Activated CD8-positive, alpha-beta memory T cell treated with anti-CD3 and anti-CD28 coated beads for 36 hours (primary cell): Measurements from ENCODE around the gene PSMB9. TPM values are rescaled to one million over a fixed set of nuclear protein-coding genes. Genes with fewer than 3 reads are reported as not detected.
"Not testable (repeated sequence)": the region's sequence is repeated elsewhere in the genome, so short reads cannot be mapped to it uniquely, and the experiment has no call there.

Source experiments
- CTCF ChIA-PET: fragments of 350-600 bp; sonication (Branson Sonifier 250); formaldehyde crosslinking; loops from one replicate; lab custom pipeline; 2021; ENCODE audit warnings: antibody characterized with exemption; lab: Charles Lee
- POLR2A ChIA-PET: fragments of 350-600 bp; sonication (Branson Sonifier 250); formaldehyde crosslinking; loops from one replicate; lab custom pipeline; 2021; ENCODE audit warnings: antibody characterized with exemption; lab: Charles Lee
- total RNA-seq, 2 experiments: library from RNA; stranded (reverse); gene quantifications; one replicate each; pipeline ENCODE4 v1.2.3, GENCODE V29; 2021

The PSMB9 gene
- total RNA-seq, 2 experiments from 2014 or later = 206 to 207 TPM

- POLR2A ChIA-PET = interaction anchor here (1.7 kb wide), 1 partner anchor 13 kb away, joined by 11 read pairs; the partner anchor contains the start of gene TAP2
- CTCF ChIA-PET = interaction anchor here (0.9 to 3.6 kb wide), 3 partner anchors 9 to 17 kb away, joined by 3 to 39 read pairs (median 3); partner anchors contain the start of gene TAP2
These were observed 3.0 kb upstream of the PSMB9 start for GRCh38 chr6:32851025-32851424.

GRCh38 chr6:32852018-32852843 lies 1.8 kb upstream of the PSMB9 start:
- POLR2A ChIA-PET = interaction anchor here (1.7 to 4.0 kb wide), 4 partner anchors 7 to 120 kb away, joined by 11 to 75 read pairs (median 58); partner anchors contain the start of genes PSMB8 and TAP2
- CTCF ChIA-PET = interaction anchor here (3.6 to 8.1 kb wide), 3 partner anchors 10 to 17 kb away, joined by 39 to 146 read pairs (median 68); partner anchors contain the start of genes PSMB8 and TAP2

- ChIA-PET CTCF (interaction anchor here (1.1 to 8.1 kb wide), 6 partner anchors 11 to 130 kb away, joined by 3 to 146 read pairs (median 4); partner anchors contain the start of genes PSMB8 and TAP2), POLR2A (interaction anchor here (0.9 to 4.0 kb wide), 5 partner anchors 8 to 120 kb away, joined by 3 to 75 read pairs (median 48); partner anchors contain the start of genes PSMB8 and TAP2)
These were observed 1.0 kb upstream of the PSMB9 start for GRCh38 chr6:32852844-32853540.

- POLR2A ChIA-PET = interaction anchor here (0.6 to 4.0 kb wide), 9 partner anchors 9 to 690 kb away, joined by 3 to 75 read pairs (median 6); partner anchors contain the start of genes HLA-DMA, PSMB8 and TAP2
- CTCF ChIA-PET = interaction anchor here (0.7 to 8.1 kb wide), 7 partner anchors 13 to 130 kb away, joined by 3 to 146 read pairs (median 4); partner anchors contain the start of genes HLA-DMA, PSMB8 and TAP2
These were observed 585 bp downstream of the PSMB9 start for GRCh38 chr6:32854376-32855178.

GRCh38 chr6:32855467-32856174 lies 1.6 kb downstream of the PSMB9 start:
- POLR2A ChIA-PET = interaction anchor here (0.6 to 4.0 kb wide), 7 partner anchors 10 to 691 kb away, joined by 3 to 75 read pairs (median 15); partner anchors contain the start of genes HLA-DMA, PSMB8 and TAP2
- CTCF ChIA-PET = interaction anchor here (0.7 to 8.1 kb wide), 6 partner anchors 13 to 129 kb away, joined by 3 to 146 read pairs (median 6); partner anchors contain the start of genes HLA-DMA, PSMB8 and TAP2

GRCh38 chr6:32857156-32857891 lies 3.3 kb downstream of the PSMB9 start:
- ChIA-PET POLR2A (interaction anchor here (0.6 to 1.0 kb wide), 4 partner anchors 10 to 116 kb away, joined by 3 read pairs; no protein-coding TSS in a partner anchor), CTCF (interaction anchor here (0.6 to 8.1 kb wide), 7 partner anchors 12 to 127 kb away, joined by 3 to 68 read pairs (median 5); partner anchors contain the start of genes PSMB8 and TAP2)

GRCh38 chr6:32858194-32858593 lies 4.2 kb downstream of the PSMB9 start:
- ChIA-PET POLR2A (interaction anchor here (1.0 kb wide), 1 partner anchor 9 kb away, joined by 3 read pairs; no protein-coding TSS in a partner anchor), CTCF (interaction anchor here (0.6 to 8.1 kb wide), 6 partner anchors 11 to 126 kb away, joined by 3 to 68 read pairs (median 12); partner anchors contain the start of genes PSMB8 and TAP2)

GRCh38 chr6:32860674-32861073 lies 6.7 kb downstream of the PSMB9 start:
- ChIA-PET CTCF (interaction anchor here (3.6 to 8.1 kb wide), 2 partner anchors 8 to 21 kb away, joined by 24 to 68 read pairs; partner anchors contain the start of gene TAP2), POLR2A (interaction anchor here (0.8 kb wide), 1 partner anchor 22 kb away, joined by 3 read pairs; the partner anchor contains the start of gene TAP2)

- CTCF ChIA-PET = no interaction called here
These were observed 8.7 kb downstream of the PSMB9 start for GRCh38 chr6:32862725-32863124.

GRCh38 chr6:32865724-32866443 lies 11.9 kb downstream of the PSMB9 start:
- ChIA-PET POLR2A (interaction anchor here (0.6 kb wide), 1 partner anchor 27 kb away, joined by 3 read pairs; the partner anchor contains the start of gene TAP2), CTCF (interaction anchor here (0.6 to 6.6 kb wide), 4 partner anchors 9 to 443 kb away, joined by 3 to 68 read pairs (median 12); partner anchors contain the start of genes PSMB8, PSMB9, TAP1 and TAP2)

More at GRCh38 chr6:32862725-32863124, 8.7 kb downstream of the PSMB9 start:
- POLR2A ChIA-PET = no interaction called here

- ChIA-PET POLR2A (interaction anchor here (1.3 to 3.2 kb wide), 3 partner anchors 9 to 28 kb away, joined by 3 to 34 read pairs (median 9); partner anchors contain the start of genes PSMB8 and TAP2), CTCF (interaction anchor here (0.7 to 6.6 kb wide), 11 partner anchors 10 to 900 kb away, joined by 3 to 74 read pairs (median 5); partner anchors contain the start of genes ITPR3, PSMB8, PSMB9 and TAP1)
These were observed 13.1 kb downstream of the PSMB9 start for GRCh38 chr6:32867022-32867477.

GRCh38 chr6:32867554-32868256 lies 13.7 kb downstream of the PSMB9 start:
- CTCF ChIA-PET = interaction anchor here (0.8 to 6.6 kb wide), 19 partner anchors 11 to 458 kb away, joined by 3 to 74 read pairs (median 4); partner anchors contain the start of genes PSMB8, PSMB9, TAP1 and TAP2

GRCh38 chr6:32868257-32868788 lies 14.3 kb downstream of the PSMB9 start:
- POLR2A ChIA-PET = interaction anchor here (0.8 to 3.2 kb wide), 6 partner anchors 10 to 104 kb away, joined by 3 to 34 read pairs (median 6); partner anchors contain the start of genes PSMB8 and TAP2
- CTCF ChIA-PET = interaction anchor here (0.6 to 6.6 kb wide), 20 partner anchors 12 to 458 kb away, joined by 3 to 74 read pairs (median 4); partner anchors contain the start of genes PSMB8, PSMB9, TAP1 and TAP2

More at GRCh38 chr6:32867554-32868256, 13.7 kb downstream of the PSMB9 start:
- POLR2A ChIA-PET = interaction anchor here (0.8 to 3.2 kb wide), 6 partner anchors 10 to 104 kb away, joined by 3 to 34 read pairs (median 6); partner anchors contain the start of genes PSMB8 and TAP2

GRCh38 chr6:32873947-32874346 lies 20.0 kb downstream of the PSMB9 start:
- POLR2A ChIA-PET, CTCF ChIA-PET: not testable (repeated sequence)
